NCI-H2171 (cell line): ENCODE measurements around the gene TEX55.
"Not testable (repeated sequence)": the region's sequence is repeated elsewhere in the genome, so short reads cannot be mapped to it uniquely, and the experiment has no call there.

ENCODE experiments used
- DNase-seq: peaks from one replicate; lab custom pipeline; 2025; lab: John Stamatoyannopoulos, UW

Gene TEX55

GRCh38 chr3:119160815-119161214 is 14.8 kb downstream of the TEX55 start:
- no peak for DNase-seq

- no peak for DNase-seq
Measured at GRCh38 chr3:119161240-119161639, 15.3 kb downstream of the TEX55 start.

DNA sequence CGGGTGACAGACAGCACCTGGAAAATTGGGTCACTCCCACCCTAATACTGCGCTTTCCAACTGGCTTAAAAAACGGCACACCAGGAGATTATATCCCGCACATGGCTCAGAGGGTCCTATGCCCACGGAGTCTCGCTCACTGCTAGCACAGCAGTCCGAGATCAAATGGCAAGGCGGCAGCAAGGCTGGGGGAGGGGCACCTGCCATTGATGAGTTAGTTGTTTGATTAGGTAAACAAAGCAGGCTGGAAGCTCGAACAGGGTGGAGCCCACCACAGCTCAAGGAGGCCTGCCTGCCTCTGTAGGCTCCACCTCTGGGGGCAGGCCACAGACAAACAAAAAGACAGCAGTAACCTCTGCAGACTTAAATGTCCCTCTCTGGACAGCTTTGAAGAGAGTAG is 18.8 kb downstream of the TEX55 start:
- DNase-seq, result not testable (repeated sequence)

- no peak for DNase-seq
Measured at GRCh38 chr3:119170821-119171220, 24.9 kb downstream of the TEX55 start.

DNA sequence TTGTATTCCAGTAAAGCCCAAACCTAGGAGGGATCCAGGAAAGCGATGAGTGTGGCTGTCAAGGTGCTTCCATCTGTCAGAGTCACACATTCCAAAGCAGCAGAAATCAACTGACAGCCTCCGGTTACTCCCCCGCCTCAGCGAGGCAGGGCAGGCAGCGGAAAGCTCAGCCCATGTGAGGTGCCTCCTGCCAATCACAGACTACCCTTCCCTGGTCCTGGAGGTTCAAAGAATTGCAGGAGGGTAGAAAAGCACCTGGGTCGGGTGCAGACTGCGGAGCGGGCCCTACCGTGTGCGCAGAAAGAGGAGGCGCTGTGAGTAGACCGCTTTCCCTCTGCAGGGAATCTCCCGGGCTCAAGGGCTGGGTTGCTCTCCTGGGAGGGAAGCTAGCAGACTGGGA is 27.4 kb downstream of the TEX55 start, which contains the start of gene UPK1B:
UPK1B (plus strand) TSS at position 274 of the 400 bp plus-strand sequence. CDS start 13,144 bp downstream, outside the sequence.
- no peak for DNase-seq

DNA sequence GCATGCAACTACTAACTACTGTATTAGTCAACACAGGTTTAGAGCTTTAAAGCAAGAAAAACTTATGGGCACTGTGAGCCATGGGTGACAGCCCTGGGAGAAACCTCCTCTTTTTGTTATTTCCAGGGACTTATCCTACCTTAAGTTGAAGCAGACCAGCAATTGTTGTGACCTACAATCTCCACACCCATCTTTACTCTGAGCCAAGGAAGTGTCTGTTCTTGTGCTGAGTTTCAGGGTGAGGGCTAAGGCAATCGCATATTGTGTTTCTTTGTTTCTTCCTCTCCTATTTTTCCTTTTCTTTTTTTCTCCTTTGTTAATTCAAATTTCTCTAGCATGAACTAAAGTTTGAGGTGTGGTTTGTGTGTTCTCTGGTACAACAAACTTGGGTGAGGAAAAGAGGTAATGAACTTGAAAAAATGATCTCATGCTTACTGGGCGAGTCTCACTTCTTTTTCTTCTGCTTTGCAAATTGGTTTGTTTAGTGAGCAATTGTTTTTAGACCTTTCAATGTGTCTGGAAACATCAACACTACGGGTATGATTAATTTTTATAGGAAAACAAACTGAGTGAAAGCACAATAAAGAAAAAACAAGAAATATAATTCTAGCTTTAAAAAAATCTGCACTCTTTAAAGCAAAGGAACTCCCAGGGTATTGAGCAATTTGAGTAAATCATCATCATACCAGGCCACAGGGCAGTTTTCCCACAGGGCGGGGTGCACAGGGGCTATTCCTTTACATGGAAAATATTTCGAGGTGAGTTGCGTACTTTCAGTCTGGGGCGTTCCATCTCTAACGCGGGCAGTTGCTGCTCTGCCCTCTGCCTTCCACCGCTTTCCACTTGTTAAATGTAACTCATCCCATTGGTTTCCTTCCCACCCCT is 30.1 kb downstream of the TEX55 start:
- DNase-seq, result no peak

DNA sequence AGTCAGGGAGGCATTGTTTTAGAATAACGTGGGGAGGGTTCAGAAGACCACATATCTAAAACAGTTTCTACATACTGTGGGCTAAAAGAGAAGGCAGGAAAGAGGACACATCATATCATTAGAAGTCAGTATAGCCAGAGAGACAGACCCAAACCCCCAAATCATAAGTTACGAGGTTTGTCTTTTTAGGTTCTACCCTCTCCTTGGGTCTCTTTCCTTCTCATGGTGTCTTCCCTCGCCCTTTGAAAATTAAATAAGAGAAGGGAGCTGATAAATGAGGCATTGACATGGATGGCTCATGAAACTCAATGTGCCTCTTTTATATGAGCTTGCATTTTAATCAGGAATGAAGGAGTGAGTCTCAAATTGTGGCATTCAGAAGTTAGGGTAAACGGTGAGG is 30.8 kb downstream of the TEX55 start:
- no peak for DNase-seq

GRCh38 chr3:119177321-119177720 is 31.4 kb downstream of the TEX55 start:
- no peak for DNase-seq

- no peak for DNase-seq
Measured at GRCh38 chr3:119181765-119182164, 35.8 kb downstream of the TEX55 start.

DNA sequence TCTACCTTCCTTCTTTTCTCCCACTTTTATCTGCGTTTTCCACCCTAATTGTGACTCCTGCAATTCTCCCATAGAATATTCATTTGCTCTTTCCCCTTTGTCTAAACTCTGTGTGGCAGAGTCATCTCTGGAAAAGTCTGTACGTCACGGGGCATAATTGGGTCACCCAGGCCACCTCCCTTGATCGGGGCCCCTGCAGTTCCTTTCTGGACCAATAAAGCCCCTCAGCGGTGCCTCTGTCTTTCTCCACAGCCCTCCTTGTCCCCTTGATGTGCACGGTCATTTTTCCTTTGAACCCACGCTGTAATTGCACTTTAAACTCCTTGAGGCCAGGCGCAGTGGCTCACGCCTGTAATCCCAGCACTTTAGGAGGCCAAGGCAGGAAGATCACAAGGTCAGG is 38.1 kb downstream of the TEX55 start:
- DNase-seq, result no peak

GRCh38 chr3:119184796-119185570 is 39.0 kb downstream of the TEX55 start:
- DNase-seq, result no peak

DNA sequence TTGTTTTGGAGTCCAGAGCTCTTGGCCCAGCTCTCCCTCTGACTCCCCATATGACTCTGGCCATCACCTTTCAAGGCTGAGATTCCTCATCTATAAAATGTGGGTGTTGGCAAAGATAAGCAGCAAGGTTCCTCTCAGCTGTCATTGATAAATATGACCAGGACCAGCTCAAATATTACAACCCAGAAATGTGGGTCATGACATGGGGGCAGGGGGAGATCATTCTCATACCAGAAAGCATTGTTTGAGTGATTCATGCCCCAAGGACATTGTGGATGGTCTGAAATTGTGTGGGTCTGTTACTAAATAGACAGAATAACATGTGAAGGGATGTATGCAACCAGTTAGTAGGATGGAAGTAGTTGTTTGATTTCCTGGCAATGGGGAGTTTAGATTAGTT is 41.3 kb downstream of the TEX55 start:
- no peak for DNase-seq

DNA sequence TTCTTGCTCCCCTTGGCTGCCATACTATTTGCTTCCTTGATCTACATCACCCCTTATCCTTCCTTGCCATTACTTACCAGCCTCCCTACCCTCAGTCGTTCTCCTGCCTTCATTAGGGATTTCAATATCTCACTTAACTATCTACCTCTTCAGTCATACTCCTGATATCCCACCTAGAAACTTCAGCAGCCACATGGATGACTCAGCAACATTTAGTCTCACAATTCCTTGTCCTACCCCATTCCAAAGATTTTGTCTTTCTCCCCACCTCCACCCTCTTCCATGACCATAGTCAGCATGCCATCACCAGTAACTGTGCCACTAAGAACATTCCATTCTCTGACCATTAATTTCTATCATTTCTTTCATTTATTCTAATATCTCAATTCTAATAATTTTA is 45.8 kb downstream of the TEX55 start:
- no peak for DNase-seq

DNA sequence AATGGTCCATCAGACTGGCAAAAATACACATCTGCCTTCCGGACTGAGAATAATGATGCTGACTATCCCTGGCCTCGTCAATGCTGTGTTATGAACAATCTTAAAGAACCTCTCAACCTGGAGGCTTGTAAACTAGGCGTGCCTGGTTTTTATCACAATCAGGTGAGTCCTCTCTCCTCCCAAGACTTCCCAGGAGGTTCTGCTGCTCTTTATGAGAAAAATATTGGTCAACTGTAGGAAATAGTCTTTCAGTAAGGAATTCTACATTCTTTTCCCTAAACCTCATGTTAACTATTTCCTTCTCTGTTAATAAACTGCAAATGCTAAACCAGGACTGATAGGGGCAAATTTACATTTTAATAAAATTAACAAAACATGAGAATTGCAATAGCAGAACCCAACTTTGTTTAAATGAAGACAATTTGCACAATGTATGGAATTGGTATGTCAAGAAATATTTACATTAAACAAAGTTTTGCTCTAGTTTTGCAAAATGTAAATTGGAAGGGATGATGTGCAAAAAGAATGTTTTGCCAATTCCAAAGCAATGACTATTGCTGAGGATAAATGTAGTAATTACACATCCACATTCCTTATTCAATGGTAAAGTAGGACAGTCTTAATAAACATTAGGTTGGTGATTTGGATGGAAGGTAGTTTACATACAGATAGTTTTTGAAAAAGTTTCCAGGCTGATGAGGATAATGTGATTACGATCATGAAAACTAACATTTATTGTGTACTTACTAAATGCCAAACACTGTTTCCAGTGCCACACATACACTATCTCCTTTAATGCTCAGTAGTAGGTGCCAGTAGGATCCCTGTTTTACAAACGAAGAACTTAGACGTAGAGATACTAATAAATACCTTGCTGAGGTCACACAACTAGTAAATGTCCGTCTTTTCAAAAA is 48.5 kb downstream of the TEX55 start:
- DNase-seq, result no peak

- DNase-seq, result no peak
Measured at GRCh38 chr3:119195151-119195476, 49.1 kb downstream of the TEX55 start.

GRCh38 chr3:119195911-119196310 is 49.9 kb downstream of the TEX55 start:
- no peak for DNase-seq
